HG02798 (cell line): ENCODE measurements around the gene PLCG1.
"Not testable (repeated sequence)": the region's sequence is repeated elsewhere in the genome, so short reads cannot be mapped to it uniquely, and the experiment has no call there.

Experiments
- ATAC-seq: cut with Tn5 transposase; IDR thresholded peaks from one replicate; pipeline ENCODE4 v1.9.1; 2021; ENCODE audit warnings: mild to moderate bottlenecking; ENCODE audit not compliant: unreplicated experiment, poor library complexity

PLCG1 gene

GRCh38 chr20:41123631-41124030 lies 13.7 kb upstream of the PLCG1 start:
- no peak for ATAC-seq

- no peak for ATAC-seq
Observed at GRCh38 chr20:41124451-41125094, 12.8 kb upstream of the PLCG1 start.

- no peak for ATAC-seq
Observed at GRCh38 chr20:41125530-41126457, 11.5 kb upstream of the PLCG1 start.

GRCh38 chr20:41126719-41127118 lies 10.6 kb upstream of the PLCG1 start:
- ATAC-seq: no peak

- not testable (repeated sequence) for ATAC-seq
Observed at GRCh38 chr20:41128317-41128716, 9.0 kb upstream of the PLCG1 start.

- peak; percentile 27 for ATAC-seq
Observed at GRCh38 chr20:41131594-41132387, 5.6 kb upstream of the PLCG1 start.

GRCh38 chr20:41132388-41132775 lies 5.0 kb upstream of the PLCG1 start:
- not testable (repeated sequence) for ATAC-seq

- peak; percentile 71 for ATAC-seq
Observed at GRCh38 chr20:41133709-41134361, 3.5 kb upstream of the PLCG1 start.

GRCh38 chr20:41134362-41135186 lies 2.8 kb upstream of the PLCG1 start:
- no peak for ATAC-seq

- no peak for ATAC-seq
Observed at GRCh38 chr20:41135187-41135887, 2.0 kb upstream of the PLCG1 start.

GRCh38 chr20:41135888-41136679 lies 1.3 kb upstream of the PLCG1 start:
- ATAC-seq: no peak

GRCh38 chr20:41137614-41138474 lies 501 bp downstream of the PLCG1 start:
- peak; percentile 3 for ATAC-seq

GRCh38 chr20:41138475-41139226 lies 1.3 kb downstream of the PLCG1 start:
- ATAC-seq: no peak

GRCh38 chr20:41139227-41140093 lies 2.1 kb downstream of the PLCG1 start:
- ATAC-seq: no peak
